RCC 7860 (cell line): ENCODE results near the gene C12orf75.
"Not testable (repeated sequence)": the region's sequence is repeated elsewhere in the genome, so short reads cannot be mapped to it uniquely, and the experiment has no call there.

Source experiments
- DNase-seq: peaks from one replicate; pipeline ENCODE4 v3.0.0-alpha.2; 2015; ENCODE audit warnings: low spot score
- FAIRE-seq: peaks from 2 replicates; lab custom pipeline; 2012; peaks lifted over from hg19 to GRCh38; lab: Jason Lieb, UNC

The C12orf75 gene

GRCh38 chr12:105334001-105334400, 3.5 kb downstream of the C12orf75 start:
- DNase-seq, result no peak
- FAIRE-seq, result no peak

- DNase-seq (peak; percentile 62), FAIRE-seq (peak; percentile 56)
These were observed 4.1 kb downstream of the C12orf75 start for GRCh38 chr12:105334582-105334981.

- FAIRE-seq, result no peak
- no peak for DNase-seq
These were observed 5.4 kb downstream of the C12orf75 start for GRCh38 chr12:105335856-105336255.

GRCh38 chr12:105336411-105336810, 5.9 kb downstream of the C12orf75 start:
- DNase-seq, result no peak
- no peak for FAIRE-seq

GRCh38 chr12:105337391-105337790, 6.9 kb downstream of the C12orf75 start:
- no peak for DNase-seq

GRCh38 chr12:105338966-105339365, 8.5 kb downstream of the C12orf75 start:
- no peak for FAIRE-seq

More at GRCh38 chr12:105337391-105337790, 6.9 kb downstream of the C12orf75 start:
- FAIRE-seq, result no peak

GRCh38 chr12:105341010-105341409, 10.5 kb downstream of the C12orf75 start:
- DNase-seq (no peak), FAIRE-seq (no peak)

More at GRCh38 chr12:105338966-105339365, 8.5 kb downstream of the C12orf75 start:
- no peak for DNase-seq

GRCh38 chr12:105341620-105342019, 11.1 kb downstream of the C12orf75 start:
- FAIRE-seq, result not testable (repeated sequence)

GRCh38 chr12:105342464-105342863, 12.0 kb downstream of the C12orf75 start:
- FAIRE-seq (no peak), DNase-seq (no peak)

More at GRCh38 chr12:105341620-105342019, 11.1 kb downstream of the C12orf75 start:
- not testable (repeated sequence) for DNase-seq

- no peak for FAIRE-seq
- no peak for DNase-seq
These were observed 13.3 kb downstream of the C12orf75 start for GRCh38 chr12:105343836-105344235.

GRCh38 chr12:105347499-105347898, 17.0 kb downstream of the C12orf75 start:
- no peak for FAIRE-seq
- no peak for DNase-seq

GRCh38 chr12:105348142-105348541, 17.7 kb downstream of the C12orf75 start:
- DNase-seq (no peak), FAIRE-seq (no peak)

GRCh38 chr12:105348561-105348960, 18.1 kb downstream of the C12orf75 start:
- no peak for DNase-seq

GRCh38 chr12:105349138-105349537, 18.6 kb downstream of the C12orf75 start:
- DNase-seq (no peak), FAIRE-seq (no peak)

More at GRCh38 chr12:105348561-105348960, 18.1 kb downstream of the C12orf75 start:
- no peak for FAIRE-seq

GRCh38 chr12:105351523-105351922, 21.0 kb downstream of the C12orf75 start:
- DNase-seq, result no peak
- no peak for FAIRE-seq

- DNase-seq, result no peak
- no peak for FAIRE-seq
These were observed 21.6 kb downstream of the C12orf75 start for GRCh38 chr12:105352052-105352451.

GRCh38 chr12:105352940-105353635, 22.6 kb downstream of the C12orf75 start:
- FAIRE-seq (no peak), DNase-seq (no peak)

- peak; percentile 51 for FAIRE-seq
These were observed 25.3 kb downstream of the C12orf75 start for GRCh38 chr12:105355752-105356151.

GRCh38 chr12:105357162-105357691, 26.7 kb downstream of the C12orf75 start:
- FAIRE-seq (peak; percentile 57), DNase-seq (peak; percentile 50)

More at GRCh38 chr12:105355752-105356151, 25.3 kb downstream of the C12orf75 start:
- peak; percentile 54 for DNase-seq

GRCh38 chr12:105358789-105359188, 28.3 kb downstream of the C12orf75 start:
- FAIRE-seq, result no peak
- DNase-seq, result no peak

- FAIRE-seq (no peak), DNase-seq (no peak)
These were observed 29.4 kb downstream of the C12orf75 start for GRCh38 chr12:105359856-105360255.

- no peak for FAIRE-seq
These were observed 33.4 kb downstream of the C12orf75 start for GRCh38 chr12:105363890-105364289.

More at GRCh38 chr12:105363890-105364289, 33.4 kb downstream of the C12orf75 start:
- no peak for DNase-seq
